ENCODE measurements around the gene TMEM94.

- TF ChIP-seq TCF7L2 (IDR thresholded peaks at IDR 0.05; ENCODE audit: low read depth, low read length) (no peak), POLR2AphosphoS5 (IDR thresholded peaks at IDR 0.05; ENCODE audit: low read depth, low read length) (no peak)
- TF ChIP-seq, protein P1, sequence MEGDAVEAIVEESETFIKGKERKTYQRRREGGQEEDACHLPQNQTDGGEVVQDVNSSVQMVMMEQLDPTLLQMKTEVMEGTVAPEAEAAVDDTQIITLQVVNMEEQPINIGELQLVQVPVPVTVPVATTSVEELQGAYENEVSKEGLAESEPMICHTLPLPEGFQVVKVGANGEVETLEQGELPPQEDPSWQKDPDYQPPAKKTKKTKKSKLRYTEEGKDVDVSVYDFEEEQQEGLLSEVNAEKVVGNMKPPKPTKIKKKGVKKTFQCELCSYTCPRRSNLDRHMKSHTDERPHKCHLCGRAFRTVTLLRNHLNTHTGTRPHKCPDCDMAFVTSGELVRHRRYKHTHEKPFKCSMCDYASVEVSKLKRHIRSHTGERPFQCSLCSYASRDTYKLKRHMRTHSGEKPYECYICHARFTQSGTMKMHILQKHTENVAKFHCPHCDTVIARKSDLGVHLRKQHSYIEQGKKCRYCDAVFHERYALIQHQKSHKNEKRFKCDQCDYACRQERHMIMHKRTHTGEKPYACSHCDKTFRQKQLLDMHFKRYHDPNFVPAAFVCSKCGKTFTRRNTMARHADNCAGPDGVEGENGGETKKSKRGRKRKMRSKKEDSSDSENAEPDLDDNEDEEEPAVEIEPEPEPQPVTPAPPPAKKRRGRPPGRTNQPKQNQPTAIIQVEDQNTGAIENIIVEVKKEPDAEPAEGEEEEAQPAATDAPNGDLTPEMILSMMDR (IDR thresholded peaks at IDR 0.05) = no peak
These were observed 90.7 kb downstream of the TMEM94 start for GRCh38 chr17:75547091-75547490.
